Hematopoietic multipotent progenitor cell treated with erythropoietin and hydrocortisone succinate and interleukin-3 and kit ligand, for 4 days (in vitro differentiated cells): Measurements from ENCODE around the gene ADAMTSL2.

Experiments used
- DNase-seq: peaks from one replicate; pipeline ENCODE4 v3.0.0-alpha.2; 2015

Gene ADAMTSL2

DNA sequence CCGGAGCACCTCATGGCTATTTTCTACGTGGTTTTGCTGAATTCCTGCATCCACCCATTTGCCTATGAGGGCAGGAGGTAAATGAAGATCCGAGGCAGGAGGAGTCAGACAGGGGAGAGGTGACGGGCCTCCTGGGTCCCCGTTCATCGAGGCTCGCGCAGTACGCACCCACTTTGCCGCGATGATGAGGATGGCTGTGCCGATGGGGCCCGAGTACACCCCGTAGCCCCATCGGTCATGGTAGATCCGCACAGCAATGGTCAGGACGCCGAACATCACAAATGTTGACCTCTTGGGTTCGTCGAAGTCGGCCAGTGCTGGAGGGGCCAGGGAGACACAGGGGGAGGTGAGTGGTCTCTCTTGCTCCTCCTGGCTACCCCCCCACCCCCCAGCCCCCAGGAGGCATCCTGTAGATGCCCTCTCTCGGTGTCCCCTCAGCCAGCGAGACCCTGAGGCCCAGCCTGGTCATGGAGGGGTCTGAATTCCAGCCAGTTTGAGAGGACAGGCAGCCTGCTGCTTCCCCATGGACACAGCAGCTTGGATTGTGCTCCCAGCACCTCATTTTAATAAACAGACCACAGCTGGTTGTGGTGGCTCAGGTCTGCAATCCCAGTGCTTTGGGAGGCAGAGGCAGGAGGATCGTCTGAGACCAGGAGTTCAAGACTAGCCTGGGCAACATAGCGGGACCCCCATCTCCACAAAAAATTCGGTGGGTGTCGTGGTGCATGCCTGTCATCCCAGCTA, 15.6 kb upstream of the ADAMTSL2 start:
- DNase-seq, result no peak

GRCh38 chr9:133519693-133520092, 14.8 kb upstream of the ADAMTSL2 start:
- DNase-seq, result no peak

- no peak for DNase-seq
Measured at GRCh38 chr9:133520121-133520835, 14.2 kb upstream of the ADAMTSL2 start.

GRCh38 chr9:133521122-133522072, 13.1 kb upstream of the ADAMTSL2 start:
- peak; percentile 59 for DNase-seq

DNA sequence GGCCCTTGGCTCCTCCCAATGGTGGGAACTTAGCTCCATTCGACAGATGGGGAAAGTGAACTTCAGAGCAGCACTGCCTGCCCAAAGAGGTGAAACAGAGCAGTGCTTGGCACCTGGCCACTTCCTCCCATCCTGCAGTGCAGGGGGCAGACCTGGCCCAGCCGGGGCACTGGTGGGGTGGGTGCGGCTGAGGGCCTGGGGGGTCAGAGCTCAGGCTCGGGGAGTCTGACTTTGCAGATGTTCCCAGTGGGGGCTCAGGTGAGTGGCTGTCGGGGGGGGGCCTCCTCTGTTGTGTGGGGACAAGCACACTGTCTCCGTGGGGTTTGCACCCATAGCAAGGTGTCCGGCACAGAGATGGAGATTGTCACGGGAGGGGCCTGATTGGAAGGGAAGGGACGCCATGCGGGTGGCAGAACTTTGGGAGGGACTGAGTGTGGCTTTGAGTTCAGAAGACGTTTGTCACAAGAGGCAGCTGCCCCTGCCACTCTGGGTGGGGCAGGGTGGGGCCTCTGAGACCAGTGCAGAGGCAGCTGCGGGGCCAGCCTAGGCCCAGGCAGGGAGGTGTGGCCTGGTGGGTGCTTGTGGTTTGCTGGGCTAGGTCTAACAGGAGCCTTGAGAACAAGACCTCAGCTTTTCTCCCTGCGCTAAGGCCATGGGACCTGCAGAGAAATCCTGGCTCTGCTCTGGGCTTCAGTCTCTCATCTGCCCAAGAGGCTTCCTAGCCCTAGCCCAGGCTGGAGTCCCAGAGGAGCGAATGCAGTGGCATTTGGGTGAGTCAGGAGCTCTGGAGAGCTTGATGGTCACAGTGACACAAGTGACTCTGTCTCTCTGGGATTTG, 12.2 kb upstream of the ADAMTSL2 start:
- DNase-seq, result peak; percentile 92

GRCh38 chr9:133523106-133523505, 11.4 kb upstream of the ADAMTSL2 start:
- no peak for DNase-seq

DNA sequence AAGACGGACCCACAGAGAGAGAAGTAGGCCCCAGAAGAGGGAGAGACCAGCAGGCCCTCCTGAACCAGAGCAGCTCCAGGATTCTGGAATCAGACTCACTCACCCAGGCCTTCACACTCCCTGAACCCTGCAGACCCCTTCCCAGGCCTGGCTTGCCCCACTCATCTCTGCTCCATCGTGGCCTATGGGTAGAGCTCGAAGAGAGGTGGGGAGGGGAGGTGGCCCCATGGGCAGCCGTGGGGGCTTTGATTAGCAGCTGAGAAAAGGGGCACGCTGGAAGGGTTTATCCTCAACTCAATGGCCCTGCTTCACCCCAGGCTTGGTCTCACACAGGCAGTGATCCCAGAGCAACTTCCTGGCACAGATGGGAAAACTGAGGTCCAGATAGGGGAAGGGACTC, 10.4 kb upstream of the ADAMTSL2 start:
- DNase-seq, result no peak

- DNase-seq, result no peak
Measured at GRCh38 chr9:133524679-133525228, 9.8 kb upstream of the ADAMTSL2 start, which contains the start of gene MYMK. Gene MYMK (minus strand): TSS chr9:133524959. CDS start chr9:133524844, 115 bp downstream.

- DNase-seq, result no peak
Measured at GRCh38 chr9:133525677-133526076, 8.8 kb upstream of the ADAMTSL2 start.

GRCh38 chr9:133526721-133527321, 7.7 kb upstream of the ADAMTSL2 start:
- DNase-seq, result peak; percentile 36

GRCh38 chr9:133527444-133527920, 7.0 kb upstream of the ADAMTSL2 start:
- no peak for DNase-seq

GRCh38 chr9:133528001-133528875, 6.3 kb upstream of the ADAMTSL2 start:
- DNase-seq, result no peak

- DNase-seq, result no peak
Measured at GRCh38 chr9:133528876-133529241, 5.6 kb upstream of the ADAMTSL2 start.

DNA sequence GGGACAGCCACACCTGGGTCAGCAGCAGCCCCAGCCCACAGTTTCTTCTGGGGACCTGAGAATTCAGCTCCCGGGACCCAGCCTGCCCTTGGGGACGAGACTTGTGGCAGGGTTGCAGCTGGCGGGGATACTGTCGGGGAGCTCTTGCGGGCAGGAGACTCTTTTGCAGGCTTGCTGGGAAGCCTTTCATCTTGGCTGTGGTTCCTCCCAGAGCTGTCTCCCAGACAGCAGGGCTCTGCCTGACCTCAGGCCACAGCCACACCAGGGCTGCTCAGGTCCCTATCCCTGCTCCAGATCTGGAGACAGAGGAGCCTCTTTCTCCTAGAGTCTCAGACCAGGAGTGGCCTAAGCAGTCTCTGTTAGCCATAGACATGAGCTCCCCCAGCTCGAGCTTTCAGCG, 5.0 kb upstream of the ADAMTSL2 start:
- no peak for DNase-seq

GRCh38 chr9:133529874-133530273, 4.6 kb upstream of the ADAMTSL2 start:
- no peak for DNase-seq

DNA sequence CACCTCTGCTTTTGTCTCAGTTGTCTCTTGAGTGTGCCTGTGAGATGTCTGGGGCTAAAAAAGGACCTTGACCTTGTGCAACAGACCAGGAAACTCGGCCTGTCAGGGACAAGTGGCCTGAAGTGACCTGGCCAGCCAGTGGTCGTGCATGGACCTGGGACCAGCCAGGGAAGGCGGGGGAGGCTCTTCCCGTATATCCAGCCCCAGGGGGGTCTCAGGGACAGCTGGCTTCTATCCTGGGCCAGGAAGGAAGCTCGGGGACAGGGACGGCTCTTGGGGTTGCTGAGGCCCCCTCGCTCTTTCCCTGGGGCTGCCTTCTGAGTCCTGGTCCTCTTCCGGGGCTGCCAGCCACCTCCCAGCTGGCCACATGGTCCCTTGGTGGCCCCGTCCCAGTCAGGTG, 3.2 kb upstream of the ADAMTSL2 start:
- DNase-seq, result no peak

GRCh38 chr9:133532937-133533668, 1.4 kb upstream of the ADAMTSL2 start:
- peak; percentile 83 for DNase-seq

GRCh38 chr9:133533857-133534256, 647 bp upstream of the ADAMTSL2 start:
- no peak for DNase-seq

- DNase-seq, result no peak
Measured at GRCh38 chr9:133535306-133535877, 888 bp downstream of the ADAMTSL2 start.
